H1 (cell line): ENCODE results near the gene LYAR. TPM values are rescaled to one million over a fixed set of nuclear protein-coding genes. Genes with fewer than 3 reads are reported as not detected.
"Not testable (repeated sequence)": the region's sequence is repeated elsewhere in the genome, so short reads cannot be mapped to it uniquely, and the experiment has no call there.

Experiments
- CTCF ChIA-PET: fragments of 300-600 bp; sonication (Branson Sonifier 250); formaldehyde crosslinking; loops from one replicate; lab custom pipeline; 2021; ENCODE audit not compliant: partially characterized antibody; lab: Charles Lee
- POLR2A ChIA-PET: fragments of 300-600 bp; sonication (Branson Sonifier 250); formaldehyde crosslinking; loops from one replicate; lab custom pipeline; 2021; ENCODE audit warnings: inconsistent platforms; ENCODE audit not compliant: partially characterized antibody; lab: Charles Lee
- DNase-seq, 2 experiments: peaks; one replicate each; pipeline versions ENCODE4 v3.0.0 to v3.0.0-alpha.2; 2010 to 2022; ENCODE audit warnings: low spot score in 2 of 2, low read depth in 1 of 2, mixed read lengths in 1 of 2
- FAIRE-seq: peaks from 2 replicates; lab custom pipeline; 2011; peaks lifted over from hg19 to GRCh38; lab: Jason Lieb, UNC
- H2AFZ ChIP-seq: 2 replicates; pipeline ENCODE4 v1.8.1; 2012; ENCODE audit warnings: low read length, inconsistent platforms
- H2AK5ac ChIP-seq: 2 replicates; pipeline ENCODE4 v1.6.1; 2013; ENCODE audit warnings: low read depth, low read length
- H2BK120ac ChIP-seq: replicated peaks from 2 replicates; pipeline ENCODE3; 2013; ENCODE audit warnings: low read depth, low read length, inconsistent platforms
- H2BK12ac ChIP-seq: 2 replicates; pipeline ENCODE4 v1.6.1; 2013; ENCODE audit warnings: low read depth, low read length
- H2BK15ac ChIP-seq: 2 replicates; pipeline ENCODE4 v1.6.1; 2013; ENCODE audit warnings: low read length
- H2BK20ac ChIP-seq: 2 replicates; pipeline ENCODE4 v1.6.1; 2013; ENCODE audit warnings: low read length
- H2BK5ac ChIP-seq: 2 replicates; pipeline ENCODE4 v1.6.1; 2013; ENCODE audit warnings: low read depth, low read length
- H3K14ac ChIP-seq: 2 replicates; pipeline ENCODE4 v1.6.1; 2013; ENCODE audit warnings: inconsistent platforms; ENCODE audit not compliant: insufficient read length
- H3K18ac ChIP-seq: 2 replicates; pipeline ENCODE4 v1.6.1; 2013; ENCODE audit warnings: low read length; ENCODE audit errors: extremely low read depth
- H3K23ac ChIP-seq: 2 replicates; pipeline ENCODE4 v1.6.1; 2013; ENCODE audit warnings: inconsistent platforms; ENCODE audit not compliant: insufficient read length
- H3K23me2 ChIP-seq: 2 replicates; pipeline ENCODE4 v1.6.1; 2013; ENCODE audit warnings: low read depth, low read length
- H3K27ac ChIP-seq: 2 replicates; pipeline ENCODE4 v1.6.1; 2011; ENCODE audit warnings: low read depth, low read length, inconsistent platforms
- H3K27me3 ChIP-seq, 4 experiments: replicated peaks in 1 of 4; 1 replicate in 1 of 4; 2 replicates in 3 of 4; pipeline versions ENCODE4 v1.6.1 to v1.8.1; 2011 to 2013; ENCODE audit warnings: low read length in 3 of 4, mild to moderate bottlenecking in 3 of 4, inconsistent platforms in 2 of 4, mixed read lengths in 2 of 4, moderate library complexity in 1 of 4; ENCODE audit not compliant: control insufficient read depth in 3 of 4, insufficient read depth in 3 of 4; ENCODE audit errors: extremely low read depth in 1 of 4
- H3K36me3 ChIP-seq, 4 experiments: 2 replicates each; pipeline versions ENCODE4 v1.6.1 to v1.8.1; 2011 to 2013; ENCODE audit warnings: mild to moderate bottlenecking in 4 of 4, low read length in 3 of 4, moderate library complexity in 2 of 4, control low read depth in 1 of 4, inconsistent platforms in 1 of 4; ENCODE audit not compliant: insufficient read depth in 4 of 4, control insufficient read depth in 2 of 4
- H3K4ac ChIP-seq: replicated peaks from 2 replicates; pipeline ENCODE3; 2013; ENCODE audit warnings: low read length, low read depth, mixed read lengths, inconsistent platforms; ENCODE audit not compliant: insufficient read length
- H3K4me1 ChIP-seq, 4 experiments: replicated peaks in 1 of 4; 1 replicate in 1 of 4; 2 replicates in 3 of 4; pipeline versions ENCODE4 v1.6.1 to v1.8.1; 2011 to 2013; ENCODE audit warnings: low read length in 3 of 4, inconsistent platforms in 2 of 4, mixed read lengths in 1 of 4; ENCODE audit not compliant: insufficient read depth in 4 of 4, control insufficient read depth in 3 of 4
- H3K4me2 ChIP-seq, 2 experiments: 2 replicates each; pipeline versions ENCODE4 v1.6.1 to v1.8.1; 2011 to 2013; ENCODE audit warnings: low read depth in 2 of 2, low read length in 2 of 2, control low read depth in 1 of 2, inconsistent platforms in 1 of 2, mild to moderate bottlenecking in 1 of 2; ENCODE audit not compliant: insufficient read depth in 1 of 2
- H3K4me3 ChIP-seq, 4 experiments: fragments of 200-600, 300-600 bp in 1 of 4; sonication (generic), shearing (Covaris generic), sonication (Bioruptor Twin) in 1 of 4; 2 replicates each; pipeline versions ENCODE4 v1.5.1 to v1.8.1; 2011 to 2016; ENCODE audit warnings: low read length in 4 of 4, low read depth in 3 of 4, control low read depth in 2 of 4, inconsistent platforms in 2 of 4, mild to moderate bottlenecking in 2 of 4, mixed read lengths in 1 of 4, moderate library complexity in 1 of 4; ENCODE audit not compliant: insufficient read depth in 2 of 4; ENCODE audit errors: extremely low read depth in 1 of 4
- H3K56ac ChIP-seq: replicated peaks from 2 replicates; pipeline ENCODE3; 2013; ENCODE audit warnings: low read depth, mild to moderate bottlenecking, mixed read lengths, low read length, inconsistent platforms; ENCODE audit not compliant: insufficient read length
- H3K79me1 ChIP-seq: 2 replicates; pipeline ENCODE4 v1.6.1; 2013; ENCODE audit warnings: low read depth, low read length, control low read depth
- H3K79me2 ChIP-seq, 2 experiments: 2 replicates each; pipeline versions ENCODE4 v1.6.1 to v1.8.1; 2012 to 2013; ENCODE audit warnings: low read length in 2 of 2, mild to moderate bottlenecking in 2 of 2, inconsistent platforms in 1 of 2; ENCODE audit not compliant: insufficient read depth in 2 of 2, control insufficient read depth in 1 of 2
- H3K9ac ChIP-seq, 4 experiments: replicated peaks in 1 of 4; 1 replicate in 1 of 4; 2 replicates in 3 of 4; pipeline versions ENCODE4 v1.6.1 to v1.8.1; 2011 to 2013; ENCODE audit warnings: low read depth in 3 of 4, low read length in 3 of 4, control low read depth in 2 of 4, mild to moderate bottlenecking in 2 of 4, moderate library complexity in 2 of 4, inconsistent platforms in 1 of 4; ENCODE audit errors: extremely low read depth in 1 of 4
- H3K9me3 ChIP-seq, 2 experiments: 2 replicates each; pipeline versions ENCODE4 v1.6.1 to v1.8.1; 2012 to 2013; ENCODE audit warnings: mild to moderate bottlenecking in 2 of 2, moderate library complexity in 2 of 2, control low read depth in 1 of 2, inconsistent platforms in 1 of 2, low read depth in 1 of 2, low read length in 1 of 2, mixed read lengths in 1 of 2; ENCODE audit not compliant: insufficient read depth in 2 of 2
- H4K20me1 ChIP-seq, 2 experiments: replicated peaks in 1 of 2; 2 replicates each; pipeline versions ENCODE3 to v1.8.1; 2011 to 2013; ENCODE audit warnings: inconsistent platforms in 2 of 2, low read length in 2 of 2, mild to moderate bottlenecking in 1 of 2; ENCODE audit not compliant: insufficient read depth in 2 of 2, control insufficient read depth in 1 of 2
- H4K5ac ChIP-seq: 2 replicates; pipeline ENCODE4 v1.6.1; 2013; ENCODE audit warnings: low read length, low read depth, mixed read lengths, inconsistent platforms; ENCODE audit not compliant: insufficient read length
- H4K8ac ChIP-seq: 2 replicates; pipeline ENCODE4 v1.8.0; 2013; ENCODE audit warnings: mild to moderate bottlenecking, moderate library complexity, low read length, inconsistent platforms; ENCODE audit not compliant: insufficient read depth; ENCODE audit errors: extremely low read depth
- H4K91ac ChIP-seq: replicated peaks from 2 replicates; pipeline ENCODE3; 2013; ENCODE audit warnings: low read length, mixed read lengths, inconsistent platforms; ENCODE audit not compliant: insufficient read length
- CREB1 ChIP-seq: IDR thresholded peaks from 2 replicates; pipeline ENCODE4 v1.6.1; 2012; ENCODE audit warnings: inconsistent platforms
- SP4 ChIP-seq: IDR thresholded peaks from 2 replicates; pipeline ENCODE4 v1.6.1; 2012; ENCODE audit warnings: low read length, inconsistent platforms
- WGBS, 2 experiments: shearing (Covaris generic) in 1 of 2; methylation state at CpG; one replicate each; pipeline versions ENCODE4 v1.1.6 to v1.1.7; 2013 to 2015; ENCODE audit warnings: low lambda C conversion rate in 2 of 2, mixed read lengths in 2 of 2, inconsistent platforms in 1 of 2, low coverage in 1 of 2, missing lambda C conversion rate in 1 of 2; ENCODE audit not compliant: insufficient replicate concordance in 2 of 2, insufficient coverage in 1 of 2, insufficient read length in 1 of 2; ENCODE audit errors: extremely low coverage in 1 of 2, missing lambda C conversion rate in 1 of 2; 5-methylcytosine and 5-hydroxymethylcytosine counted together
- polyA plus RNA-seq, 7 experiments: library from polyadenylated mRNA; depleted of rRNA in 3 of 7; stranded (reverse) in 5 of 7; unstranded in 2 of 7; fragments of >200 nt in 5 of 7; fragments of 200-250 nt in 2 of 7; gene quantifications; 1 replicate in 5 of 7; 2 replicates in 1 of 7; 4 replicates in 1 of 7; pipeline versions ENCODE4 v1.2.1 to v1.2.3, GENCODE V29; 2011 to 2013; ENCODE audit warnings: missing spikeins in 2 of 7, mixed read lengths in 2 of 7
- total RNA-seq: library from RNA; stranded (reverse); fragmentation: NEBNext Ultra II Directional; extraction: Animal tissue kit (Norgen Biotek cat#: 25700); gene quantifications from 2 replicates; pipeline ENCODE4 v1.2.1, GENCODE V29; 2021

The LYAR gene
- total and polyA plus RNA-seq, 2 of the 8 experiments (the other 6 are each of a cell fraction or from before 2014, with no cell fraction given) = 6.5 to 46.9 TPM

DNA sequence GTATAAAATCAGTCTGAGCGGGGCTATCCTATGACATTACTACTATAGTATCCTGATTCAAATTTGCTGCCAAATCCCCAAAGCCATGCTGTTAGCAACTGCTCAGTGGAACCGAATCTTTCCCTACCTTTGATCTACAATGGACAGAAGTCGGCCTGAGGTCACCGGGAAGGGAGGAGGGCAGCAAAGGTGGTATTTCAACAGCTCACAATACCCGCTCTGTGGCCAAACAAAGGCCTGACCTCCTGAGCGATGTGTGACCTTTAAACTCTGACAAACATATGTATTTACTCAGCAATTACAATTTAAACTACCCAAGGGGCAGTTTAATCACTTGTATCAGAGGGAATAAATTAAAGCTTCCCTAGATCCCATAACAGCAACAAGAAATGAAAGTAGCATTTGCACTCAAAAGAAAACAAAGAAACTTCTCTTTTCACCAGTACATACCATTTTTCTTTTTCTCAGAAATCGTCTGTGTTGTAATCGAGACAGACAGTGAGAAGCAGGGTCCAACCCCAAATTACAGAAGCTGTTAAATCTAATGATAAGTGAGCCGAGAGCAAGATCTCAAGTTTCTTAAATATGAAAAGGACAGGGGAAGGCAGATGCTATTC is 30.4 kb downstream of the LYAR start (continued):
- TF ChIP-seq SP4 (no peak), CREB1 (no peak)

DNA sequence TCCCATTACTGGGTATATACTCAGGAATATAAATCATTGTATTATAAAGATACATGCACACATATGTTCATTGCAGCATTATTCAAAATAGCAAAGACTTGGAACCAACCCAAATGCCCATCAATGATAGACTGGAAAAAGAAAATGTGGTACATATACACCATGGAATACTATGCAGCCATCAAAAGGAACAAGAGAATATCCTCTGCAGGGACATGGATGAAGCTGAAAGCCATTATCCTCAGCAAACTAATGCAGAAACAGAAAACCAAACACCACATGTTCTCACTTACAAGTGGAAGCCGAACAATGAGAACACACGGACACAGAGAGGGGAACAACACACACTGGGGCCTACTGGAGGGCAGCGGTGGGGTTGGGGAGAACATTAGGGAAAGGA is 32.2 kb downstream of the LYAR start:
- H3K36me3 ChIP-seq, H3K56ac ChIP-seq, H3K27me3 ChIP-seq, H3K9ac ChIP-seq, H4K8ac ChIP-seq, H3K4me1 ChIP-seq, H3K23ac ChIP-seq, H2BK12ac ChIP-seq, H3K14ac ChIP-seq, H2BK20ac ChIP-seq, DNase-seq, H3K18ac ChIP-seq, H4K5ac ChIP-seq, H2AK5ac ChIP-seq, H3K9me3 ChIP-seq, H4K20me1 ChIP-seq, H3K27ac ChIP-seq, CTCF ChIA-PET, H3K4me2 ChIP-seq, FAIRE-seq, H2BK15ac ChIP-seq, H4K91ac ChIP-seq, POLR2A ChIA-PET, H2AFZ ChIP-seq, H3K79me1 ChIP-seq, H3K4ac ChIP-seq, H3K23me2 ChIP-seq, H3K4me3 ChIP-seq, H2BK120ac ChIP-seq, H3K79me2 ChIP-seq, H2BK5ac ChIP-seq: not testable (repeated sequence)
- 91% methylated on average over 3 of the region's 3 CpGs; no CpG with 5 or more reads in 1 of the 2 experiments for WGBS, 2 experiments
